Left forelimb (tissue), 1 donor: ENCODE data around the gene FOSL2.
"Not testable (repeated sequence)": the region's sequence is repeated elsewhere in the genome, so short reads cannot be mapped to it uniquely, and the experiment has no call there.

ENCODE experiments used
- DNase-seq: peaks from one replicate; pipeline ENCODE4 v3.0.0-alpha.2; 2018; ENCODE audit warnings: low spot score

The FOSL2 gene

GRCh38 chr2:28357055-28357454 is 35.6 kb upstream of the FOSL2 start:
- DNase-seq: no peak

DNA sequence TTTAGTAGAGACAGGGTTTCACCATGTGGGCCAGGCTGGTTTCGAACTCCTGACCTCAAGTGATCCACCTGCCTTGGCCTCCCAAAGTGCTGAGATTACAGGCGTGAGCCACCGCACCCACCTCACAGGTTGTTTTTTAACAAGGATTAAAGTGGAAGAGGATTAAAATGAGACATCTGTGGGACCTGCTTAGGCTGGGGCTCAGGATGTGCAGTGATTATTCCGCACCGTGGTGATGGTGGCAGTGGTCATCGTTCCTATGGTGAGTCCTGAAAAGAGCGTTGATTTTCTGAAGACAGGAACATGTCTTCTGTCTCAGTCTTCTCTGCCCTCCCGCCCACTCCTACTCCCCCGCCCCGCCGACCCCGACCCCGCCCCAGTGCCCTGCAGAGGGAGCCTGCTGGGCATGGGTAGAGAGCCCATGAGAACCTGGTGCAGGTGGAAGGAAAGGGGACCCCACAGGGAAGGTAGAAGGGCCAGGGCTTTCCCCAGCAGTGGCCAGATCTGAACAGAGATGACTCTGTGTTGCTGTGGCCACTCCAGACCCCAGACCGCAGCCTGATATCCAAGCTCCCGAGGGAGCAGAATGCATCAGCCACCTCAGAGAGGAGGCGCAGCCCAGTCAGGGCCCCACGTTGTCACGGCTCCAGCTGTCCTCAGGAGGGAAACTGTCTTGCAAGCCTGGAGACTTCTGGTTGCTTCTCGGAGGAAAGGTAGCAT is 34.5 kb upstream of the FOSL2 start:
- DNase-seq: no peak

GRCh38 chr2:28358668-28359201 is 33.9 kb upstream of the FOSL2 start:
- no peak for DNase-seq

DNA sequence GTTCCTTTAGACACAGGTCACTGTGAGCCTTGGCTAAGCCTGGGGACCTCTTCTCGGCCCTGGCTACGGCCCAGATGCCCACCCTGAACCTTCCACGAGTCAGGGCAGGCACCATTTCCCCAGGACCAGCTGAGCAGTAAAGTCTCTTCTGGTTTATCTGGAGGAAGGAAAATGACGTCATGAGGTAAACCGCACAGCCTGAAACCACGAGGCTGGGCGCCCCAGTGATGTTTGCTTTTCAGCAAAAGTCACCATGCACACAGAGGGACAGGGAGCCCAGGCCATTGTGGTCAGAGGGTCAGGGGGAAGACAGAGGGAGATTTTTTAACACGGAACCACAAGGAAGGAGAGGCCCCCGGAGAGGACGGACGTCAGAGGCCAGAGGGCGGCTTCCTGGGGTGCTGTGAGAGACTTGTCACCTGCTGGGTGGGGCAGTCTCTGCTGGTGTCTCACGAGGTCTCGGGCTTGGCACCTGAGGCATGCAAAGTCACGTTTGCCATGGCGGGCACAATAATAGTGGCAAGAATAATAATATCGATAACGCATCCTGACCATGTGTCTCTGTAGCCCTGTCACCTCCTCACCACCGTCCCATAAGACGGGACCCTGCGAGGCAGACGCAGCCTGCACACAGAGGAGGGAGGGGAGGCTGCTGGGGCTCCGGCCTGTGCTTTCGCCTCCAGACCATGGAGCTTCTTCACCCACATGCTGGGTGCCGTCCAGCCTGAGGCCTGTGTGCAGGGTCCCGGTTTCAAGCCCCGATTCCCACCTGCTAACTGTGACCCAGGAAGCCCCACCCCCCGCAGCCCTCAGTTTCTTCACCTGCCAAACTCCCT is 33.2 kb upstream of the FOSL2 start:
- no peak for DNase-seq

DNA sequence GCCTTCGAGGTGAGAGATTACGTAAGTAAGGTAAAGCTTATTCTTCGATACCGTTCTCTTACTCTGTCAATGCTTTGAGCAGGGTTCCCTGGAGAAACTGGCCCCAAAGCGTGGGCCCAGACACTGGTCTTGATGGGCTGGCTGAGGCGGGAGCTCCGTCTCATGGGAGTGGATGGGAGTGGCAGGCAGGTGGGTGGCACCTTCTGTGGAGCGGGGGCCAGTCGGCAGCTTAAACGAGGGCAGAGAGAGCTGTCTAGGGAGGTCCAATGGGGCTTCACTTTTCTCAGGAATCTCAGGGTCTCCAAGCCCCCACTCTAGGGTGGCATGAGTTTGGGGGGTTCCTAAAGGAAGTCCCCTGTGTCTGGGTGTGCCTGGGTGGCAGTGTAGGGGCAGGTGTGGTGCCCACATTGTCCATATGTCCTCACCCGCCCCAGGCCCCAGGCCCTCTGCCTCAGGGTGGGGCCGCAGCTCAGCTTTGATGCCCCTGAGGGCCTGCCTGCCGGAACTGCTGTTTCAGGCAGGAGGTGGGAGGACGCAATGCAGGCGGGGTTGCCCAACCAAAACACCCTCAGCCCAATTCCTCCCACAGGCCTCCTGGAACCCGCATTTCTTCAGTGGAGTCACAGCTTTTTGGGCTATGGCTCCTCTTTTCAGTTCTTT is 32.5 kb upstream of the FOSL2 start:
- no peak for DNase-seq

- DNase-seq: no peak
Measured at GRCh38 chr2:28360718-28361293, 31.9 kb upstream of the FOSL2 start.

DNA sequence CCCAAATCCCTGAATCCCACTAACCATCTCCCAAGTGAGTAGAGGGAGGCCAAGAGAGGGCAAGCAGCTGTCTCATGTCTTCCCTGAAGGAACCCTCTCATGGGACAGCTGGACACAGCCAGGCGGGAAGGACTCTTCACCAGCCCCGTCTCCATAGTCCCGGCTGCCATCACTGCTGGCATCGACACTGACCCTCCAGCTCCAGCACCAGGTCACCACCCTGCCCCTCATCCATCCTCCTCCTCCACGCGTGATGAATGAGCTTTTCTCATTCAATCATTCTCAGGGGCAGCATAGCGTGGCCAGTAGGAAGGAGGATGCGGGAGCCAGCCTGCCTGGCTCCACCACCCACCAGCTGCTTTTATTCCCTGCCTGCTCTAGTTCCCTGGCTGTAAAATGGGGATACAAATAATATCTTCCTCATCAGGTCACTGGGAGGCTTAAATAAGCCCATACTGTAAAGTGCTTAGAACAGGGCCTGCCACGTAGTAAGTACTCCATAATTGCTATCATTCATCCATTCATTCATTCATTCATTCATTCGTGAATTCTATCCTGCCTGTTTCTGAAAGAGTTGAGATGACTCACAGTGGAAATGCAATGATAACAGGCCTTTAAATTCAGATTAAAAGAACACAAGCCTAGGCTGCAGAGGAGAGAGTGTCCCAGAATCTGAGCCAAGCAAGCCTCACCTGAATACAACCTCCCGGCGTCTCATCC is 30.5 kb upstream of the FOSL2 start:
- no peak for DNase-seq

DNA sequence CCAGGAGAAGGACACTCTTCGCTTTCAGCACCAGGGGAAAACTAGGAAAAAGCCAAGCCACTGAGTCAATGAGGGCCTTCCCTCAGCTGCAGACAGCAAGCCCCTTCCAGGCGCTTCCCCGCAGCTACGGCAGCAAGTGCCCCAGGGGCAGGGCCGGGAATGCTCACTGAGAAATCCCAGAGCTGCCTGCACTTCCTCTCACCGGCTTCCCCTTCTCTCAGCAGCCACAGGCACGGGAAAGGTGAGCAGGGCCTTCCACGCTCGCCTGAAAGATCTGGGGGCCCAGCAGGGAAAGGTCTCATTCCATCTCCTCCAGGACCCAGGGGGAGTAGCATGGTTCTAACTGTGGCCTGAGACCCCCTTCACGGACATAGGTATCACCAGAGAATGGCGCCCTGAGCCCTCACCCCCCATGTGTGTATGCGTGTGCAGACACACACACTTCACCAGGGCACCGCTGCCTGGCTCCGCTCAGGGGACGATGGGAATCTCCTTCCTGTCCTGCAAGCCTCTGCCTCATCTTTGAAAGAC is 29.6 kb upstream of the FOSL2 start:
- no peak for DNase-seq

- DNase-seq: no peak
Measured at GRCh38 chr2:28363686-28364280, 28.9 kb upstream of the FOSL2 start.

DNA sequence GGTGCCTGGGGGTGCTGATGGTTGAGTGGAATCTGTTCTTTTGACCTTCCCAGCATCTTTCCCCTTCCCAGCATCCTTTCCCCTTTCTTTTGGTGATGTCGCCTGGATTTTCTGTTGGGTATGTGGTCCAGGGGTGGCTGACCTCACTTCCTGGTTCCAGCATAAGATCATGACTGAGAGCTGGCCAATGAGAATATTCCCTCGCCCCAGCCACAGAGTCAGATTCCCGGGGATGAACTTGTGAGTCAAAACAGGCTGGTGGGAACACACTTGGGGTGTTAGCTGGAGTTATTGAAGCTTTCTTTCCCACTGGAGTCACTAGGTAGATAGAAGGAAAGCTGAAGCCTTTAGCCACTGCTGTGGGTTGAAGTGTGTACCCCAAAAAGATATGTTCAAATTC is 28.0 kb upstream of the FOSL2 start:
- DNase-seq: no peak

DNA sequence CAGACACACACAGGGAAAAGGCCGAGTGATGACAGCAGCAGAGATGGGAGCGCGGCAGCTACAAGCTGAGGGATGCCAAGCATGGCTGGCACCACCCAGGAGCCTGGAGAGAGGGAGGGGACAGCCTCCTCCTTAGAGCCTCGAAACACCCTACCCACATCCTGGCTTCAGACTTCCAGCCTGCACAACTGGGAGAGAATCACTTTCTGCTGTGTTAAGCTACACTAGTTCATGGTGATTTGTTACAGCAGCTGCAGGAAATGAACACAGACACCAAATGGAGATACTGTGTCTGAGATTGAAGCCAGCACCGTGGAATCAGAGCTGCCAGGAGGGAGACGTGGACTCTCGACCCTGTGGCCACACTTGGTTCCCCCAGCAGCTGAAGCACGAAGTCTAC is 27.5 kb upstream of the FOSL2 start:
- no peak for DNase-seq

GRCh38 chr2:28366149-28366495 is 26.5 kb upstream of the FOSL2 start:
- no peak for DNase-seq

GRCh38 chr2:28366496-28367282 is 26.0 kb upstream of the FOSL2 start:
- DNase-seq: no peak

GRCh38 chr2:28367667-28368356 is 24.8 kb upstream of the FOSL2 start:
- DNase-seq: no peak

DNA sequence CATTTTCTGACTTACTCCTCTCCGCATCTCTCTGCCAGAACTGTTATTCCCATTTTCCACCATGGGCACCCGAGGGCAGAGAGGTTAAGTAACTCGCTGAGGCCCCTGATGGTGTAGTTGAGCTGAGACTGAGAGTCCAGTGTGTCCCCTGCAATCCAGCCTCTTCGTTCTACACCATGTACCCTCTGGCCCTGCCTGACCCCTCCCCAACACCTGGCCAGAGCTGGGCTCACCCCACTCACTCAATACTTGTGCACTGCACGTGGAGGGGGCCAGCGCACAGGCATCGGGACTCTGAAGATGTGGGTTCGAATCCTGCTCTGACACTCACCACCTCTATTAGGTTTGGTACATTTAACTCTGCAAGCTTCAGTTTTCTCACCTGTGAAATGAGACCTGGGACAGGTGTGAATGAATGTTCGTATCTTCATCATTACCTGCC is 24.3 kb upstream of the FOSL2 start:
- no peak for DNase-seq

GRCh38 chr2:28369358-28369757 is 23.3 kb upstream of the FOSL2 start:
- DNase-seq: no peak

DNA sequence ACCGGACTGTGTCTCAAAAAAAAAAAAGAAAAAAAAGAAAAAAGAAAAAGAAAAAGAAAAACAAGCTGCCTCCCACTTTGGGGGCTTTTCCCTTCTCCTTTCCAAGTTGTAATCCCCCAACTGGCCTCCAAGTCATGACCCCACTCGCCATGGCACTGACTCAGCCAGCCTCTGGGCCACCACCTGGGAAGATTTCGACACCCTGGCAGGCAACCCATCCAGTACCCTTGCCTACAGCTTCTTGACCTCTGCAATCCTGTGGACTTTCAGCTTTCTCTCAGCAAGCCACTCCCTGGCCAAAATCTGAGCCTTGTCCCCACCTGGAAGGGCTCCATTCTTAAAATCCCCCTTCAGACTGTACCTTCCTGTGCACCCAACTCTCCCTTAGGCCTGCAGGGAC is 22.3 kb upstream of the FOSL2 start:
- DNase-seq: no peak

GRCh38 chr2:28371728-28372127 is 20.9 kb upstream of the FOSL2 start:
- DNase-seq: not testable (repeated sequence)

DNA sequence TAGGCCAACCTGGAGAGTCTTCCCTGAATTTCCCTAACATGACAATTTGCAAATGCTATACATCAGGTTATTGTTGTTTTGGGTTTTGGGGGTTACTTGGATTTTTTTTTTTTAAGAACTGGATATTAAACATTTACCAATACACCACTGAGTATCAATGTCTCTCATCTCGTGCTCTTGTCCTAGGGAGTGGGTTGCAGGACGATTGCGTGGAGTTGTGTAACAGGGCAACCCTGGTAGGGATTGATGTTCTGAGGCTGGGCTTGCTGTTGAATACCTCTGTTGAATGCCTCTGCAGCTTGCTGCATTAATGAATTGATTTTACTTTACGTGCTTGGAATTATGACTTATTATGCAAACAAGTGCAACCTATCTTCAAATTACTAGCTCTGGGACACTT is 18.8 kb upstream of the FOSL2 start:
- no peak for DNase-seq

DNA sequence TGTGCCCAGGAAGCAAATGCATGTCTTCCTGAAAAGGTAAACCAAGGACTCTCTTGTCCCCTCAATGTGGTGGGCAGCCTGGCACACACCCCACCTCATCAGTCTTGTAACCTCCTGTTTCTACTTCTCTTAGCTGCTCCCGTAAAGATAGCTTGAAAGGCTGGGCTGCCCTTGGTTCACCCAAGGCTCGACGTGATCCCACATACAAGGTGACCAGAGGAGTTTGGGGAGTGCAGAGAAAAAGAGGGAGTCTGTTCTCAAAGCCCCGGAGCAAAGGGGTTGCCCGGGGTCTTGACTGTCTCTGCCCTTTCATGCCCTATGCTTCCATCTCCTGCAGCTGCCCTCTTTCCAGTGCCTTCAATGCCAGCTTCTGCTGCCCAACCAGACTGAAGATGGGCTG is 18.3 kb upstream of the FOSL2 start:
- DNase-seq: no peak
